Activated CD4-positive, alpha-beta T cell treated with anti-CD3 and anti-CD28 coated beads, Interleukin-2, amount 10 ng/mL, durations not matched to agents 7 days and 5 days (primary cell): ENCODE data around the gene SLC3A2. TPM values are rescaled to one million over a fixed set of nuclear protein-coding genes. Genes with fewer than 3 reads are reported as not detected.
"Not testable (repeated sequence)": the region's sequence is repeated elsewhere in the genome, so short reads cannot be mapped to it uniquely, and the experiment has no call there.

Experiments
- CTCF ChIA-PET: fragments of 350-600 bp; sonication (Branson Sonifier 250); formaldehyde crosslinking; loops from one replicate; lab custom pipeline; 2021; ENCODE audit warnings: antibody characterized with exemption; lab: Charles Lee
- POLR2A ChIA-PET: fragments of 350-600 bp; sonication (Branson Sonifier 250); formaldehyde crosslinking; loops from one replicate; lab custom pipeline; 2021; ENCODE audit warnings: antibody characterized with exemption; lab: Charles Lee
- DNase-seq: peaks from one replicate; pipeline ENCODE4 v3.0.0-alpha.2; 2020
- H3K27ac Mint-ChIP-seq: one replicate; pipeline ENCODE4 v1.8.0; 2021; ENCODE audit warnings: mild to moderate bottlenecking, moderate library complexity, mixed read lengths
- H3K27me3 Mint-ChIP-seq: one replicate; pipeline ENCODE4 v1.8.0; 2021; ENCODE audit warnings: mixed read lengths
- H3K36me3 Mint-ChIP-seq: one replicate; pipeline ENCODE4 v1.8.0; 2021; ENCODE audit warnings: low read depth, mixed read lengths
- H3K4me1 Mint-ChIP-seq: one replicate; pipeline ENCODE4 v1.8.0; 2021; ENCODE audit warnings: mixed read lengths
- H3K4me3 Mint-ChIP-seq: one replicate; pipeline ENCODE4 v1.8.0; 2021; ENCODE audit warnings: mild to moderate bottlenecking, moderate library complexity, mixed read lengths
- H3K9me3 Mint-ChIP-seq: one replicate; pipeline ENCODE4 v1.8.0; 2021; ENCODE audit warnings: mixed read lengths
- total RNA-seq, 2 experiments: library from RNA; stranded (reverse); gene quantifications; one replicate each; pipeline ENCODE4 v1.2.3, GENCODE V29; 2021

SLC3A2 gene
- total RNA-seq, 2 experiments from 2014 or later, result 153 to 157 TPM

- H3K4me1 Mint-ChIP-seq, result peaks cover 6% of the 10 kb centered on the region
- peaks cover 47% of the 10 kb centered on the region for H3K27me3 Mint-ChIP-seq
- no peaks in the 10 kb centered on the region for H3K36me3 Mint-ChIP-seq
- H3K27ac Mint-ChIP-seq, result no peak overlapping the region
- H3K4me3 Mint-ChIP-seq, result no peak overlapping the region
- no peaks in the 10 kb centered on the region for H3K9me3 Mint-ChIP-seq
- POLR2A ChIA-PET, result no interaction called here
- no peak for DNase-seq
- CTCF ChIA-PET, result no interaction called here
Observed at GRCh38 chr11:62930666-62931065, 50.0 kb downstream of the SLC3A2 start.

DNA sequence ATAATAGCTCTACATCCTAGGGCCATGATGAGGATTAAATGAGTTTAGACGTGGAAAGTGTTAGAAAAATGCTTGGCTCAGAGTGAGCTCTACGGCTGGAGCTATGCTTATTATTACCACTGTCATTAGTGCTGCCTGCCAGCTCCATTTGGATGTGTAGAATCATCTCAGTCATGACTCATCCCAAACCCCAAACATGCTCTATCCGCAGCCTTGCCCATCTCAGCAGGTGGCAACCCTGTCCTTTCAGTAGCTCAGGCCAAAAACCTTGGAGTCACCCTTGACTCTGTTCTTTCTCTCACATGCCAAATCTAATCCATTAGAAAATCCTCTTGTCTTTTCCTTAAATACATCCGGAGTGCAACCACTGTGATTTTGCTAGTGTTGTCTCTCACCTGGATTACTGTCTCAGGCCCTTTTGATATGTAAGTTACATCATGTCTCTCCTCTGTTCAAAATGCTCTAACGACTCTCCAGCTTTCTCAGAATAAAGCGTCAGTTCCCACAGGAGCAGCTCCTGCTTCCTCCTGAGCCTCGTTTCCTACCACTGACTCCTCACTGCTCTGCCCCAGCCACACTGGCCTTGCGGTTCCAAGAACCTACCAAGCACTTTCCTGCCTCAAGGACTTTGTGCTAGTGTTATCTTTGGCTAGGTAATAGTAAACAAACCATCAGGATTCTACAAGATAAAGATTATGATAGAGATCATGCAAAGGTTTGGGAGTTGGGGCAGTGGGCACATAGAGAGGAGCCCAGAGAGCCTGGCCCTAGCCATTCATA lies 51.0 kb downstream of the SLC3A2 start:
- ChIA-PET CTCF (interaction anchor here (0.6 to 0.8 kb wide), 2 partner anchors 25 to 184 kb away, joined by 3 to 4 read pairs; no protein-coding TSS in a partner anchor), POLR2A (no interaction called here)
- H3K4me3 Mint-ChIP-seq, result no peak overlapping the region
- DNase-seq, result no peak
- H3K9me3 Mint-ChIP-seq, result no peaks in the 10 kb centered on the region
- peaks cover 36% of the 10 kb centered on the region for H3K27me3 Mint-ChIP-seq
- no peaks in the 10 kb centered on the region for H3K36me3 Mint-ChIP-seq
- H3K27ac Mint-ChIP-seq, result no peak overlapping the region
- H3K4me1 Mint-ChIP-seq, result no peaks in the 10 kb centered on the region

- no peaks in the 10 kb centered on the region for H3K36me3 Mint-ChIP-seq
- no peak overlapping the region for H3K27ac Mint-ChIP-seq
- ChIA-PET CTCF (no interaction called here), POLR2A (no interaction called here)
- H3K9me3 Mint-ChIP-seq, result no peaks in the 10 kb centered on the region
- H3K4me1 Mint-ChIP-seq, result no peaks in the 10 kb centered on the region
- no peak for DNase-seq
- no peak overlapping the region for H3K4me3 Mint-ChIP-seq
- H3K27me3 Mint-ChIP-seq, result peaks cover 22% of the 10 kb centered on the region
Observed at GRCh38 chr11:62933285-62933684, 52.6 kb downstream of the SLC3A2 start.

- Mint-ChIP-seq H3K4me1 (no peaks in the 10 kb centered on the region), H3K27ac (no peak overlapping the region), H3K36me3 (no peaks in the 10 kb centered on the region), H3K4me3 (no peak overlapping the region), H3K27me3 (peaks cover 15% of the 10 kb centered on the region), H3K9me3 (no peaks in the 10 kb centered on the region)
- CTCF ChIA-PET, result no interaction called here
- no peak for DNase-seq
- POLR2A ChIA-PET, result no interaction called here
Observed at GRCh38 chr11:62933750-62934495, 53.2 kb downstream of the SLC3A2 start.

GRCh38 chr11:62934496-62934785 lies 53.7 kb downstream of the SLC3A2 start:
- Mint-ChIP-seq H3K4me1 (no peaks in the 10 kb centered on the region), H3K27ac (no peak overlapping the region), H3K27me3 (peaks cover 12% of the 10 kb centered on the region), H3K9me3 (no peaks in the 10 kb centered on the region), H3K36me3 (no peaks in the 10 kb centered on the region), H3K4me3 (no peak overlapping the region)
- no peak for DNase-seq
- CTCF ChIA-PET, result no interaction called here
- POLR2A ChIA-PET, result no interaction called here

GRCh38 chr11:62937528-62937927 lies 56.8 kb downstream of the SLC3A2 start:
- H3K27me3 Mint-ChIP-seq, result not testable (repeated sequence)

More at GRCh38 chr11:62937528-62937927, 56.8 kb downstream of the SLC3A2 start:
- DNase-seq, CTCF ChIA-PET, H3K4me3 Mint-ChIP-seq, H3K9me3 Mint-ChIP-seq, H3K4me1 Mint-ChIP-seq, H3K27ac Mint-ChIP-seq, H3K36me3 Mint-ChIP-seq, POLR2A ChIA-PET: not testable (repeated sequence)

Other genes starting within 250 kb of the SLC3A2 start
- 100 to 1,000 TPM; 290 to 291 TPM for gene GANAB, start 234.3 kb upstream of the SLC3A2 start, total RNA-seq
- 10 to 100 TPM; 26.3 to 27.6 TPM for gene INTS5, start 227.6 kb upstream of the SLC3A2 start, total RNA-seq
- gene C11orf98, start 215.7 kb upstream of the SLC3A2 start, total RNA-seq, result 10 to 100 TPM; 86.0 to 93.9 TPM
- gene CSKMT, start 215.6 kb upstream of the SLC3A2 start, total RNA-seq, result 10 to 100 TPM; 11.0 to 18.2 TPM
- 1 to 10 TPM; 6.7 to 7.4 TPM for gene UQCC3, start 209.2 kb upstream of the SLC3A2 start, total RNA-seq
- gene LBHD1, start 208.6 kb upstream of the SLC3A2 start, total RNA-seq, result 10 to 100 TPM; 19.5 to 21.3 TPM
- gene UBXN1, start 201.8 kb upstream of the SLC3A2 start, total RNA-seq, result 100 to 1,000 TPM; 126 to 146 TPM
- gene LRRN4CL, start 191.4 kb upstream of the SLC3A2 start, total RNA-seq, result under 1 TPM; 0.17 to 0.40 TPM
- 10 to 100 TPM; 28.3 to 41.0 TPM for gene BSCL2, start 173.5 kb upstream of the SLC3A2 start, total RNA-seq
- gene GNG3, start 173.2 kb upstream of the SLC3A2 start, total RNA-seq, result not detected
- 10 to 100 TPM; 67.9 to 69.0 TPM for gene HNRNPUL2, start 153.4 kb upstream of the SLC3A2 start, total RNA-seq
- gene TTC9C, start 152.4 kb upstream of the SLC3A2 start, total RNA-seq, result 10 to 100 TPM; 51.1 to 59.9 TPM
- gene ZBTB3, start 126.7 kb upstream of the SLC3A2 start, total RNA-seq, result 10 to 100 TPM; 14.3 to 18.5 TPM
- 10 to 100 TPM; 87.2 to 99.8 TPM for gene POLR2G, start 119.3 kb upstream of the SLC3A2 start, total RNA-seq
- gene TAF6L, start 109.5 kb upstream of the SLC3A2 start, total RNA-seq, result 10 to 100 TPM; 17.7 to 19.4 TPM
- 10 to 100 TPM; 46.8 to 55.9 TPM for gene TMEM179B, start 93.5 kb upstream of the SLC3A2 start, total RNA-seq
- 10 to 100 TPM; 17.9 to 19.4 TPM for gene TMEM223, start 88.9 kb upstream of the SLC3A2 start, total RNA-seq
- gene NXF1, start 75.5 kb upstream of the SLC3A2 start, total RNA-seq, result 100 to 1,000 TPM; 110 to 121 TPM
- 10 to 100 TPM; 34.1 to 41.0 TPM for gene STX5, start 48.8 kb upstream of the SLC3A2 start, total RNA-seq
- gene TEX54, start 48.1 kb upstream of the SLC3A2 start, total RNA-seq, result under 1 TPM in 1 of 2 experiments, not detected in 1; 0.48 TPM
- 10 to 100 TPM; 53.8 to 60.4 TPM for gene WDR74, start 41.3 kb upstream of the SLC3A2 start, total RNA-seq
- gene CHRM1, start 40.5 kb downstream of the SLC3A2 start, total RNA-seq, result not detected
- gene SLC22A6, start 104.1 kb downstream of the SLC3A2 start, total RNA-seq, result not detected
- gene SLC22A8, start 134.9 kb downstream of the SLC3A2 start, total RNA-seq, result not detected